ENCODE measurements around the gene SULT4A1.

DNA sequence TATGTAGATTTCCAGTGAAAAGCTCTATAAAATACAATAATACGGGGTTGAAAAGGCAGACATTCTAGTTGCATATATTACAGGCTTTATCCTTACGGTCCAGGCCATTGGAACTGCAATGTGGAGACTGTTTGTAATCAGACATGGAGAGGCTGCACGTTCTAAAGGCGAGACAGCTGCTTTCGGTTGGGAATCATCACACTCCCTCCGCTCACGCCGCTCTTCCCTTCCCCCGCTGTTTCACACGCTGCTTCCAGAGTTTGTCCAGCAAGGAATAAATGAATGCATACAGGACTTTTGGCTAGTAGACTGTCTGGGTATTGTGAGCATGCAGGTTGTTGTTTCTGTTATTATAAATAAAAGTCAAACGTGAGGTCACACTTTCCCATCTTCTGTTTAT, 36.7 kb downstream of the SULT4A1 start:
- TF ChIP-seq, protein P1, sequence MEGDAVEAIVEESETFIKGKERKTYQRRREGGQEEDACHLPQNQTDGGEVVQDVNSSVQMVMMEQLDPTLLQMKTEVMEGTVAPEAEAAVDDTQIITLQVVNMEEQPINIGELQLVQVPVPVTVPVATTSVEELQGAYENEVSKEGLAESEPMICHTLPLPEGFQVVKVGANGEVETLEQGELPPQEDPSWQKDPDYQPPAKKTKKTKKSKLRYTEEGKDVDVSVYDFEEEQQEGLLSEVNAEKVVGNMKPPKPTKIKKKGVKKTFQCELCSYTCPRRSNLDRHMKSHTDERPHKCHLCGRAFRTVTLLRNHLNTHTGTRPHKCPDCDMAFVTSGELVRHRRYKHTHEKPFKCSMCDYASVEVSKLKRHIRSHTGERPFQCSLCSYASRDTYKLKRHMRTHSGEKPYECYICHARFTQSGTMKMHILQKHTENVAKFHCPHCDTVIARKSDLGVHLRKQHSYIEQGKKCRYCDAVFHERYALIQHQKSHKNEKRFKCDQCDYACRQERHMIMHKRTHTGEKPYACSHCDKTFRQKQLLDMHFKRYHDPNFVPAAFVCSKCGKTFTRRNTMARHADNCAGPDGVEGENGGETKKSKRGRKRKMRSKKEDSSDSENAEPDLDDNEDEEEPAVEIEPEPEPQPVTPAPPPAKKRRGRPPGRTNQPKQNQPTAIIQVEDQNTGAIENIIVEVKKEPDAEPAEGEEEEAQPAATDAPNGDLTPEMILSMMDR (IDR thresholded peaks at IDR 0.05 in 2 of 3, conservative IDR thresholded peaks at IDR 0.05 in 1 of 3; ENCODE audit: borderline replicate concordance in 1 of 3, insufficient read depth in 1 of 3, low read depth in 2 of 3, low read length in 2 of 3): no peak
- TF ChIP-seq YY1 (IDR thresholded peaks at IDR 0.05; ENCODE audit: extremely low read depth, insufficient replicate concordance, low read depth, low read length) (no peak), POLR2AphosphoS5 (IDR thresholded peaks at IDR 0.05; ENCODE audit: low read depth, low read length) (no peak)
- TF ChIP-seq, protein P2, sequence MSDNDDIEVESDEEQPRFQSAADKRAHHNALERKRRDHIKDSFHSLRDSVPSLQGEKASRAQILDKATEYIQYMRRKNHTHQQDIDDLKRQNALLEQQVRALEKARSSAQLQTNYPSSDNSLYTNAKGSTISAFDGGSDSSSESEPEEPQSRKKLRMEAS (IDR thresholded peaks at IDR 0.05): no peak

Data from HCT116 (cell line).